Measurements from ENCODE around the gene TCHHL1.

TCHHL1 gene

DNA sequence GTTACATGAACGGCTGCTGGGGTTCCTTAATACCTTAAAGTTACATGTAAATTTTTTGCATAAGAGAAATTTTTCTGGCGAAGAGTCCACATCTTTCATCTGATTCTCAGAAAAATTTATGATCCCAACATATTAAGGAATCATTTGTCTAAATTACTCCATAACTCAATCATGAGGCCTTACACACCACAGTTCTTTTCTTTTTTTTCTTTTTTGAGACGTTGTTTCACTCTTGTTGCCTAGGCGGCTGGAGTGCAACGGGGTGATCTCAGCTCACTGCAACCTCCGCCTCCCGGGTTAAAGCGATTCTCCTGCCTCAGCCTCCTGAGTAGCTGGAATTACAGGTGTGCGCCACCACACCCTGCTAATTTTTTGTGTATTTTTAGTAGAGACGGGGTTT, 50.0 kb downstream of the TCHHL1 start:
- H3K4me1 ChIP-seq (ENCODE audit: control insufficient read depth, insufficient read depth, low read length), result peaks cover 28% of the 10 kb centered on the region
- no peak overlapping the region for H3K27ac ChIP-seq (ENCODE audit: low read depth, low read length)
- peaks cover 9% of the 10 kb centered on the region for H3K27me3 ChIP-seq (ENCODE audit: control insufficient read depth, insufficient read depth, low read length)
- peaks cover 4% of the 10 kb centered on the region; the same call in 1 of the 2 replicates for H3K36me3 ChIP-seq (ENCODE audit: control insufficient read depth, insufficient read depth, low read length)
- H3K9ac ChIP-seq (ENCODE audit: low read length), result no peak overlapping the region
- H3K4me3 ChIP-seq (ENCODE audit: low read depth, low read length), result no peak overlapping the region
- no peaks in the 10 kb centered on the region for H3K9me3 ChIP-seq (ENCODE audit: control insufficient read depth, insufficient read depth, low read depth, low read length)

DNA sequence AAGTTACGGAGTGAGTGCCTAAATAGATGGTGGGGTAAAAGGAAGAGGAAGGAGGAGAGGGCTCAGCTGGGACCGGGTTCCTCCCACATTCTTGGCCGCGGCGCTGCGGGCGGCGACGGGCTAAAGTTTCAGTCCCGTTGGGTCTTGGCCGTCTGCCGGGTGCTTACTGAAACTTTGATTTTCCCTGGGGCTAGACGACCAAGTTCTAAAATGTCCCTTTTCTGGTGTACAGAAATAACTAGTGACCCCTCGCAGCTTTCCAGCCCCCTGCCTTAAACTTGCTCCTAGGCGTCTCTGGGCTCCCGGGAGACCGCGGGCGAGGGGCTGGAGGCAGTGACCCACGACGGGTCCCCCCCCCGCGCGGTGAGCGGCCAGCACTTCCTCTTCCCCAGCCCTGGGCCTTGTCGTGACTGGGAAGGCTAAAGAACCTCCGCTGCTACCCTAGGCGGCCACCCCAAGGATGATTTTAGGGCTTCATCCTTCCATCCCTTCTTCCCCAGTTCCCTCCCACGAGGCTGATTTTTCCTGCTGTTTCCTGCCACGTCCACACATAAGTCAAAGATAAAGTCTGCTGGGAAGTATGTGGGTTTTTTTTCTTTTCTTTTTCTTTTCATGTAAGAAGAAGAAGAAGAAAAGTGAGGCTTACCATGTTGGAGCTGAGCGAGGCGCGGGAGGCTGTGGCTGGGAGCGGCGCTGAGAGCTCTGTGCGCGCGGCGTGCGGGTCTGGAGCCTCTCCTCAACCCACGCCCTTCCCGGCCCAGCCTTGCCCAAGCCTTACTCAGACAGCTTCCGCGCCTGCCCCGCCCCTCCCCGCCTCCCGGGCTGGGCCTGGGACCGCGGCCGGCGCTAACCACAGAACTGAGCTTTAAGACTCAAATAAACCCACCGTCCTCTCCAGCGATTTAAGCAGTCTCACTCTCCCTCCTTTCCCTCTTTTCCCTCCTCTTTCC, 52.3 kb downstream of the TCHHL1 start, which contains the start of gene S100A11:
S100A11 (minus strand) TSS at position 738 of the 950 bp plus-strand sequence; CDS start at position 649, 89 bp downstream.
- Histone ChIP-seq H3K27ac (ENCODE audit: low read depth, low read length) (peak within 1 kb of the TSS; percentile 85; the same call in 1 of the 2 replicates), H3K4me1 (ENCODE audit: control insufficient read depth, insufficient read depth, low read length) (peaks cover 18% of the 10 kb centered on the region), H3K27me3 (ENCODE audit: control insufficient read depth, insufficient read depth, low read length) (no peaks in the 10 kb centered on the region; the same call in 1 of the 2 replicates), H3K36me3 (ENCODE audit: control insufficient read depth, insufficient read depth, low read length) (peaks cover 27% of the 10 kb centered on the region), H3K9me3 (ENCODE audit: control insufficient read depth, insufficient read depth, low read depth, low read length) (no peaks in the 10 kb centered on the region), H3K9ac (ENCODE audit: low read length) (peak within 1 kb of the TSS; percentile 92), H3K4me3 (ENCODE audit: low read depth, low read length) (peak within 1 kb of the TSS; percentile 88)

DNA sequence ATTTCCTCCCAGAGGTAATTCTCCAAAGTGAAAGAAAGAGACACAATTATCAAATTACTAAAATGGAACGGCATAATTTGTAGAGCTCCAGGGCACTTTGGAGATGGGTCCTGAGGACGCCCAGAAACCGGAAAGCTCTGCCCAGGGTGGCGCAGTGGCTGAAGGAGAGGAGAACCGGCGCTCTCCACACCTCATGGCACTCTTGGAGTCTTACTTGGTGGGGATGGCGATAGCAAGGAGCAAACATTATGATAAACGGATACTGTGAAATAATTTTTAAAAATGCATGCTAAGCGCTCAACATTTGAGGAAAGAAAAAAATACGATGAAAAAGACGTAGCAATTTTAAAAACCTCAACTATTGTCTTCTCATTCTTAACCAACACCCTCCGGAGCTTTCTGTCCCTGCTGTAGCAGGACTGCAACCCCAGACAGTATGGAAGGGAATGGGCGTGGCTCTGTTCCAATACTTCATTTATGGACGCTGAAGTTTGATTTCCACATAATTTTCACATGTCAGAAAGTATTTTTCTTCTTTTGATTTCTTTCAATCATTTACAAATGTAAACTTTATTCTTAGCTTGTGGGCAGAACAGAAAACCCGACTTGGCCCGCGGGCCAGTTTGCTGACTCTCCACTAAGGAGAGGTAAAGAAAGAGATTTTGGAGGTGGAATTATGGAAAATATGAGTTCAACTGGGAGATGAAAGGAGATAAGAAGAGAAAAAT, 53.2 kb downstream of the TCHHL1 start:
- Histone ChIP-seq H3K9me3 (ENCODE audit: control insufficient read depth, insufficient read depth, low read depth, low read length) (no peaks in the 10 kb centered on the region), H3K9ac (ENCODE audit: low read length) (peak overlapping the region; percentile 92), H3K36me3 (ENCODE audit: control insufficient read depth, insufficient read depth, low read length) (peaks cover 30% of the 10 kb centered on the region), H3K27me3 (ENCODE audit: control insufficient read depth, insufficient read depth, low read length) (no peaks in the 10 kb centered on the region), H3K4me1 (ENCODE audit: control insufficient read depth, insufficient read depth, low read length) (peaks cover 18% of the 10 kb centered on the region), H3K27ac (ENCODE audit: low read depth, low read length) (peak overlapping the region; percentile 85; the same call in 1 of the 2 replicates), H3K4me3 (ENCODE audit: low read depth, low read length) (peak overlapping the region; percentile 88)

DNA sequence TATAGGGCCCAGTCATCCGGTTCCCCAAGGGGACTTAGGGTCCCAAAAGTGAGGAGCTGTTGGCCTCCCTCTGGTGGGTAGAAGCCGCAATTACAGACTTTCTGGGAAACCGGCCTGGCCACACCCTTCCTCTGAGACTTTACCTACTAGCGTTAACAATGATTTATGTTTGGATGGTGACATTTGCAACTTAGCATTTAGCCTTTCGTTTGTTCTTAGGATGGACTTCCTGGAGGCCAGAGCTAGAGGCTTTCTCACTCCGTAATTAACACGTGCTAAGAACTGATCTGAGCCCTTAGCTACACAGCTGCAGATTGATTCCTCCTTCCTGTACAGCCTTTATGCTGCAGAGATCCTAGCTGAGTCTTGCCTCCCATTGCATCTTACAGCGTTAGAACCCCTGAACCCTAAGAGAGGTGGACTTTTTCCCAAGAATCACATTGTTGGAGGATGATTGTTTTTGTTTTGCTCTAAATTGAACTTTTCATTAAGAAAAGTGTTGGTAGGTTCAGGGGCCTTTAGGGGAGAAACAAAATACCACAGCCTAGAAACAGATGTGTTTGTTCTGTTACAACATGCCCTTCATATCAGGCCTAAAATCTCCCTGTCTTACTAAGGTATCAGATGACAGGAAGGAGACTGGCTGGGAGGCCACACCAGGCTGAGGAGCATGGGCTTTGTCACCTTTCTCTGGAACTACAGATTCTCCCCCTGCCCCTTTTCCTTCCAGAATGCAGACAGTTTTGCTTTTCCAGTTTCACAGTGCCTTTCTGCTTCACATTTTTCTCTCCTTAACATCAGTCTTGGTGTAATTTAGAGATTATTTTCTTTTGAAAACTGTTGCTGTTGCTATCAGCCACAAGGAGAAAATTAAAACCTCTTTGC, 54.0 kb downstream of the TCHHL1 start:
- Histone ChIP-seq H3K27me3 (ENCODE audit: control insufficient read depth, insufficient read depth, low read length) (no peaks in the 10 kb centered on the region), H3K9me3 (ENCODE audit: control insufficient read depth, insufficient read depth, low read depth, low read length) (no peaks in the 10 kb centered on the region), H3K9ac (ENCODE audit: low read length) (peak overlapping the region; percentile 92), H3K4me3 (ENCODE audit: low read depth, low read length) (peak overlapping the region; percentile 88), H3K4me1 (ENCODE audit: control insufficient read depth, insufficient read depth, low read length) (peaks cover 18% of the 10 kb centered on the region), H3K36me3 (ENCODE audit: control insufficient read depth, insufficient read depth, low read length) (peaks cover 30% of the 10 kb centered on the region), H3K27ac (ENCODE audit: low read depth, low read length) (peak overlapping the region; percentile 85; the same call in 1 of the 2 replicates)

DNA sequence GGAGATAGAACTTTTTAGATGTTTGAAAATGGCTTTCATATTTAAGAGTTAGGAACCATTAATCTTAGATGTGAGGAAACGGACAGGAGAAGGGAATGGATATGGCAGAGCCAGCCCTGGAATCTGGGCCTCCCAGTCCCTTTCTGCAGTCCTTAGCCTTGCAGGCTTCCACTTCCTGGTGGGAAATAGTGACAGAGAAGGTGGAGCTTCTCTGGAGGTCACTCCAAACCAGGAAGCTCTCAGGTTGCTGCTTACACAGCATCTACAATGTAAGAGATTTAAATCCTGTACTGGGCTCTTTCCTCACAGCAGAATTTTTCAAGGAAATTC, 54.6 kb downstream of the TCHHL1 start:
- Histone ChIP-seq H3K4me1 (ENCODE audit: control insufficient read depth, insufficient read depth, low read length) (peaks cover 18% of the 10 kb centered on the region), H3K9ac (ENCODE audit: low read length) (peak overlapping the region; percentile 20), H3K27ac (ENCODE audit: low read depth, low read length) (no peak overlapping the region)

More for the DNA sequence above, 54.6 kb downstream of the TCHHL1 start:
- Histone ChIP-seq H3K27me3 (ENCODE audit: control insufficient read depth, insufficient read depth, low read length) (no peaks in the 10 kb centered on the region), H3K4me3 (ENCODE audit: low read depth, low read length) (peak overlapping the region; percentile 88; the same call in 1 of the 2 replicates), H3K36me3 (ENCODE audit: control insufficient read depth, insufficient read depth, low read length) (peaks cover 30% of the 10 kb centered on the region), H3K9me3 (ENCODE audit: control insufficient read depth, insufficient read depth, low read depth, low read length) (no peaks in the 10 kb centered on the region)
